Fibroblast of pulmonary artery (primary cell): ENCODE results near the gene IRF7.

Experiments used
- DNase-seq: peaks from one replicate; pipeline ENCODE4 v3.0.0-alpha.2; 2010; ENCODE audit warnings: low read depth
- H3K4me3 ChIP-seq: replicated peaks from 2 replicates; pipeline ENCODE4 v1.5.1; 2011; ENCODE audit warnings: low read depth, mild to moderate bottlenecking, control low read depth, low read length, moderate library complexity
- CTCF ChIP-seq: IDR thresholded peaks from 2 replicates; pipeline ENCODE4 v1.5.1; 2011; ENCODE audit warnings: mild to moderate bottlenecking, control low read depth, low read length, inconsistent platforms; ENCODE audit errors: missing control alignments

IRF7 gene

GRCh38 chr11:624705-625635 lies 9.2 kb upstream of the IRF7 start, which contains the start of gene CDHR5:
Gene CDHR5 (minus strand): TSS chr11:624955. CDS start chr11:624902, 53 bp downstream.
- no peak for DNase-seq
- no peak for TF ChIP-seq CTCF
- no peak within 1 kb of the TSS for H3K4me3 ChIP-seq

GRCh38 chr11:623999-624704 lies 8.4 kb upstream of the IRF7 start:
- no peak overlapping the region for H3K4me3 ChIP-seq
- DNase-seq = no peak
- TF ChIP-seq CTCF = no peak

GRCh38 chr11:623349-623869 lies 7.7 kb upstream of the IRF7 start:
- H3K4me3 ChIP-seq = no peak overlapping the region
- DNase-seq = no peak
- no peak for TF ChIP-seq CTCF

GRCh38 chr11:621838-622237 lies 6.1 kb upstream of the IRF7 start:
- DNase-seq = no peak
- TF ChIP-seq CTCF = no peak
- no peak overlapping the region for H3K4me3 ChIP-seq

GRCh38 chr11:620935-621814 lies 5.4 kb upstream of the IRF7 start:
- no peak for TF ChIP-seq CTCF
- H3K4me3 ChIP-seq = no peak overlapping the region
- DNase-seq = no peak

GRCh38 chr11:620201-620600 lies 4.5 kb upstream of the IRF7 start:
- no peak for TF ChIP-seq CTCF

More at GRCh38 chr11:620201-620600, 4.5 kb upstream of the IRF7 start:
- H3K4me3 ChIP-seq = no peak overlapping the region
- no peak for DNase-seq
